Spinal cord (tissue), 10 donors: ENCODE data around the gene KRTAP1-4. TPM values are rescaled to one million over a fixed set of nuclear protein-coding genes. Genes with fewer than 3 reads are reported as not detected.

Experiments used
- DNase-seq, 6 donors: peaks; one replicate each; pipeline versions ENCODE4 v3.0.0 to v3.0.0-alpha.2; 2013 to 2015; ENCODE audit warnings: low spot score in 6 of 6, low read depth in 4 of 6
- H3K27ac ChIP-seq: one replicate; pipeline ENCODE4 v1.5.1; 2013; ENCODE audit warnings: low read depth, low read length, control low read depth
- H3K27me3 ChIP-seq: one replicate; pipeline ENCODE4 v1.6.1; 2013; ENCODE audit warnings: low read length; ENCODE audit not compliant: control insufficient read depth, insufficient read depth
- H3K36me3 ChIP-seq: one replicate; pipeline ENCODE4 v1.6.1; 2013; ENCODE audit warnings: low read length; ENCODE audit not compliant: control insufficient read depth, insufficient read depth
- H3K4me1 ChIP-seq: one replicate; pipeline ENCODE4 v1.6.1; 2013; ENCODE audit warnings: low read length; ENCODE audit not compliant: control insufficient read depth, insufficient read depth
- H3K4me3 ChIP-seq: one replicate; pipeline ENCODE4 v1.5.1; 2013; ENCODE audit warnings: low read depth, low read length, control low read depth
- H3K9me3 ChIP-seq: one replicate; pipeline ENCODE4 v1.6.1; 2013; ENCODE audit warnings: low read length; ENCODE audit not compliant: control insufficient read depth, insufficient read depth
- WGBS: methylation state at CpG from one replicate; pipeline ENCODE4 v1.1.5; 2013; ENCODE audit warnings: missing lambda C conversion rate; ENCODE audit not compliant: insufficient coverage; 5-methylcytosine and 5-hydroxymethylcytosine counted together
- polyA plus RNA-seq, 2 donors: library from polyadenylated mRNA; unstranded; fragments of 120-200 nt; gene quantifications; one replicate each; pipeline ENCODE4 v1.2.1, GENCODE V29; 2013; ENCODE audit not compliant: insufficient read length in 2 of 2
- small RNA-seq: library from RNA; depleted of rRNA; stranded (forward); fragments of <200 nt; gene quantifications from one replicate; pipeline ENCODE3, GENCODE V24; 2014; ENCODE audit warnings: low replicate concordance
- total RNA-seq, 2 donors: library from RNA; depleted of rRNA in 1 of 2; stranded (reverse); fragments of 120-200 nt in 1 of 2; fragments of >200 nt in 1 of 2; gene quantifications; one replicate each; pipeline versions ENCODE4 v1.2.3 to v1.2.4, GENCODE V29; 2013 to 2014
- donor health status: healthy.

Gene KRTAP1-4
- total and polyA plus RNA-seq, 4 donors: not detected

DNA sequence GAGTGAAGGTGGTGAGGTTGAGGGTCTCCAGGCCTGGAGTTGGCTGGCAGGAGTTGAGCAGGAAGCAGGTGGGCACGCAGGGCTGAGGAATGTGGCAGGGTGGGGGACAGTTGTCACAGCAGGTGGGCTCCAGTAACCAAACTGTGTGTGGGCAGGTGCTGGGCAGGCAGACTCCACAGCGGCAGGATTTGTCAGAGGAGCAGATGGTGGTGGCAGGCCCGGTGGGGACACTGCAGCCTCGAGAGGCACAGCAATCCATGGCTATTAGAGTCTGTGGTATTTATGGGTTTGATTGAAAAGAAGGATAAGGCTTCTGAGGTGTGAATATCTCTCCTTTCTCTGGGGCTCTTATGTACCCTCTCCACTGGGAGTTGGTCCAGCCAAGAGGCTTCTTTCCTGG is 36.2 kb downstream of the KRTAP1-4 start, which contains the start of gene KRTAP3-3:
Gene KRTAP3-3 (minus strand): TSS at position 326 of the 400 bp plus-strand sequence. CDS start 67 bp downstream, at position 259.
- H3K27ac ChIP-seq: no peak within 1 kb of the TSS
- no peaks in the 10 kb centered on the region for H3K27me3 ChIP-seq
- no peaks in the 10 kb centered on the region for H3K36me3 ChIP-seq
- no peaks in the 10 kb centered on the region for H3K9me3 ChIP-seq
- DNase-seq: no peak
- WGBS: 18% methylated on average over 3 of the region's 4 CpGs
- H3K4me3 ChIP-seq: no peak within 1 kb of the TSS
- no peaks in the 10 kb centered on the region for H3K4me1 ChIP-seq

DNA sequence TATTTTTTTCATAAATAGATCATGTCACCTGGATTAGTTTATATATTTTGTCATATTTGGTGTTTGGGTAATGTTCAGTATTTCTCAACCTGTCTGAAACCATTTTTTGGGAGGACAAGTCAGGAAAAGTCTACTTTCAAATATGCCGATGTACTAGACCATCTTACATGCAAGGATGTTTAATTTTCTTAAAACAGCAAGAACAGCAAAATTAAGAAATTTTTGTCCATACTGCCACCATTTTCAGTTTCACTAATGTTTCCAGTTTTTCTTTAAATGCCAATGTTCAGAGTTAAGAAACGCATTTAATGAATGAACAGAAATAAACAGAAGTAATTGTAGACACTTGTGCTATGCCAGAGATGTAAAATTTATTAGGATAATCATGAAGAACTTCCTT is 36.9 kb downstream of the KRTAP1-4 start:
- WGBS: 100% methylated on average over 1 of the region's 2 CpGs
- Histone ChIP-seq H3K4me1 (no peaks in the 10 kb centered on the region), H3K27me3 (no peaks in the 10 kb centered on the region), H3K27ac (no peak overlapping the region), H3K9me3 (no peaks in the 10 kb centered on the region), H3K4me3 (no peak overlapping the region), H3K36me3 (no peaks in the 10 kb centered on the region)
- no peak for DNase-seq

DNA sequence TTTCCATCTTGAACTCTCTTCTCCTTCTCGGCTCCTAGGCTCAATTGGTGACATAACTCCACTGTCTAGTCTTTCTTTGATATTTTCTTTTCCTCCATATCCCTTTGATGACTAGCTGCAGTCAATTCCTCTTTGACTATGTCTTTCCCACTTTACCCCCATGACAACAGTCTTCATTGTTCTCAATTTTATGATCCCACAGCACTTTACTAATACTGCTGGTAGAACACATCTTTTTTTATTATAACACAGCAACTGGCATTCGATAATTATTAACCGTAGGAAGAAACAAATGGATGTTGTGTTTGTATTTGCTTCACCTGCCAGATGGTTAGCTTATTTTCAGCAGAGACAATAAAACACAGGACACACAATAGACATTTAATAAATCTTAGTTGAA is 37.3 kb downstream of the KRTAP1-4 start:
- no peaks in the 10 kb centered on the region for H3K27me3 ChIP-seq
- H3K9me3 ChIP-seq: no peaks in the 10 kb centered on the region
- no peaks in the 10 kb centered on the region for H3K4me1 ChIP-seq
- no peaks in the 10 kb centered on the region for H3K36me3 ChIP-seq
- no peak for DNase-seq
- no peak overlapping the region for H3K27ac ChIP-seq
- no peak overlapping the region for H3K4me3 ChIP-seq
- WGBS: 80% methylated on average over 1 of the region's 3 CpGs

DNA sequence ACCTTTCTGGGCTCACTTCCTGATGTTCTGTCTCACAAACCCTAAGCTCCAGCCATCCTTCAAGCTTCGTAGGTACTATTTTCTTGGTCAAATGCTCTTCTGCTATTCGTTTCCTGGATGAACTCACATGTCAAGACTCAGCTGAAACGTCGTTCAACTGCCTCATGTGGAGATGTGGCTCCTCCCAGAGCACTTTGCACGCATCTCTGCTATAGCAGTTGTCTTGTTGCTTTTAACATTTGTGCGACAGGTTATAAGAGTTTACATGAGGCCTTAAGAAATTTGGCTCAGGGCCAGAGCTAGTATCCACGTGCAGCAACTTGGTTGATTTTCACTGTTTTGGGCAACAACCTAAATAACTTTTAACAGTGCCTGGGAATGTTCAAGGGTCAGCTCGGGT is 43.1 kb downstream of the KRTAP1-4 start:
- no peak overlapping the region for H3K27ac ChIP-seq
- no peak for DNase-seq
- H3K36me3 ChIP-seq: no peaks in the 10 kb centered on the region
- H3K9me3 ChIP-seq: no peaks in the 10 kb centered on the region
- H3K4me1 ChIP-seq: no peaks in the 10 kb centered on the region
- H3K4me3 ChIP-seq: no peak overlapping the region
- H3K27me3 ChIP-seq: no peaks in the 10 kb centered on the region
- WGBS: 65% methylated on average over 7 of the region's 8 CpGs

DNA sequence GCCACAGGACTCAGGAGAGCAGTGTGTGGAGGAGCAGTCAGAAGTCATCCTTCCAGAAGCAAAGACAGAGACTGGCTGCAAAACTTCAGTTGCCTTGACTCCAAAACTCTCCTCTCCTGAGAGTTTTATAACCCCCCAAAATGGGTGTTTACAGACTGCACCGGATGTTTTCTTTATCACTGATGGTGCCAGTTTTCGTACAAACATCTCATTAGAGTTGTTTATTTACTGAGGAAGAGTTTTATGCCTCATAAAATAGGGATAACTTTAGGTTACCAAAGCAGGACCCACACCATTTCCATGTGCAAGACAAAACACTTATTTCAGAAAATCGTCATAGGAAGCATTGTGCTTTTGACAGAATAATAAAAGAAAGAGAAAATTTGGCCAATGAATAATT is 45.8 kb downstream of the KRTAP1-4 start, which contains the start of gene KRT40:
Gene KRT40 (minus strand): TSS at position 101 of the 400 bp plus-strand sequence. CDS start 53 bp downstream, at position 48.
- Histone ChIP-seq H3K4me1 (peaks cover 8% of the 10 kb centered on the region), H3K27me3 (no peaks in the 10 kb centered on the region), H3K4me3 (no peak within 1 kb of the TSS), H3K9me3 (no peaks in the 10 kb centered on the region), H3K27ac (no peak within 1 kb of the TSS), H3K36me3 (no peaks in the 10 kb centered on the region)
- WGBS: no CpG with 5 or more reads among the region's 3 CpGs
- DNase-seq: no peak

DNA sequence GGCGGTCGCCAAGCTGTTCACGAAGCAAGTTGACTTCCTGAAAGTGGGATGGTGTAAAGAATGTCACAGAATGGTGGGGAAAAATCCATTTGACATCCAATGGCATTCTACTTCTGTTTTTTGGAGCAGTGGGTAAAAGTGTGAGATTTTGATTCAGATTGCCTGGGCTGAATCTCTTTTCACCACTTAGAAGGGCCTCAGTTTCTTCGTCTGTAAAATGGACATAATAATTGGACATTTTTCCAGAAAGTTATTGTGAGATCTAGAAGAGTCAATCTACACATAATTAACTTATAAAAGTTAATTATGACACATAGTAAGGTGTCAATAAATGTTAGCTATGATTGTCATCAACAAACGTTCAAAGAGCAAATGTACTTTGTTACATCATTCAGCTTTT is 48.9 kb downstream of the KRTAP1-4 start:
- H3K4me3 ChIP-seq: no peak overlapping the region
- H3K4me1 ChIP-seq: peaks cover 8% of the 10 kb centered on the region
- H3K27ac ChIP-seq: no peak overlapping the region
- H3K36me3 ChIP-seq: no peaks in the 10 kb centered on the region
- DNase-seq: no peak
- WGBS: 39% methylated on average over 3 of the region's 5 CpGs
- H3K27me3 ChIP-seq: no peaks in the 10 kb centered on the region
- H3K9me3 ChIP-seq: no peaks in the 10 kb centered on the region

DNA sequence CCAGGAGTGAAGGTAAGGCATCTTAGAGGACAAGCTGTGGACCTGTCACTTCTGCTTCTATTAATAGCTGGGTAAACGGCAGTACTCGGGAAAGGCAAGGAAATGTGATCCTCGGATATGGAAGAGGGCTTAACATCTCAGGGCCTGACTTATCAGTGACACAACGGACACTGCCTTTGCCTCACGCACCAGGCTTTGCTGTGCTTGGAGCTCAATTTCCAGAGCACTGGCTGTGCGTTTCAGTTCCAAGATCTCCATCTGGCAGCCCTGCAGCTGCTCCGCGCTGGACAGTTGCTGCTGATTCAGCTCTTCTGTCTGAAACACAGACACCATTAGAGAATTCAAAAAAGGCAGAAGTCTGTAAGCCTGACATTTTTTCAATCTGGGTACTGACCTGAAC is 49.4 kb downstream of the KRTAP1-4 start:
- Histone ChIP-seq H3K36me3 (no peaks in the 10 kb centered on the region), H3K4me3 (no peak overlapping the region), H3K4me1 (peaks cover 8% of the 10 kb centered on the region), H3K27ac (no peak overlapping the region), H3K27me3 (no peaks in the 10 kb centered on the region), H3K9me3 (no peaks in the 10 kb centered on the region)
- 18% methylated on average over 8 of the region's 8 CpGs for WGBS
- DNase-seq: peak in 5 of 6 donors; percentile 20 to 82 (median 46)

DNA sequence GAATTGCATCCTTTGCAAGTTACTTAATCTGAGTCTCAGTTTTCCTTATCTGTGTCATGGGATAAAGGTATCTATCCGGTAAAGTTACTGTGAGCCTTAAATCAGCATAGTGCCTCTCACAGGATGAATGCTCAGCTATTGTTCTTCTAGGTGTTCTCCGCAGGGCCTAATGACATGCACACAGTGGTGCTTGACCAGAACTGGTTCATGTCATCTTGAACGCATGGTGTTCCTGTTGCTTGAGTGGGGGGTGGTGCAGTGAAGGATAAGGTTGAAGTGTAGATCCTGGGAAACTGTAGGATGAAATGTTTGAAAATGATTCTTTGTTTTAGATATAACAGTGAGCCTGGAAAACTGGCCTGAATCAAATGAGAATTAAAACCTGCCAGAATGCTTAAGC is 49.9 kb downstream of the KRTAP1-4 start:
- no peak overlapping the region for H3K4me3 ChIP-seq
- DNase-seq: no peak
- H3K9me3 ChIP-seq: no peaks in the 10 kb centered on the region
- WGBS: 90% methylated on average over 3 of the region's 3 CpGs
- H3K36me3 ChIP-seq: no peaks in the 10 kb centered on the region
- peaks cover 8% of the 10 kb centered on the region for H3K4me1 ChIP-seq
- no peak overlapping the region for H3K27ac ChIP-seq
- no peaks in the 10 kb centered on the region for H3K27me3 ChIP-seq

Small RNA genes within 50 kb of the gene (small RNA-seq; reads per million reads assigned to genes)
- not detected for gene KRTAP3-4P

Other genes with a start within 250 kb of the KRTAP1-4 start
Only the 30 nearest of the 38 such genes appear.
- gene KRT12, start 163.0 kb downstream of the KRTAP1-4 start, total RNA-seq: under 1 TPM in 1 of 2 donors, not detected in 1; 0.40 TPM
- gene KRT12, start 163.0 kb downstream of the KRTAP1-4 start, polyA plus RNA-seq: not detected
- not detected for gene KRT20, start 145.0 kb downstream of the KRTAP1-4 start, total RNA-seq
- not detected for gene KRT20, start 145.0 kb downstream of the KRTAP1-4 start, polyA plus RNA-seq
- gene KRT23, start 92.5 kb downstream of the KRTAP1-4 start, total RNA-seq: 1 to 10 TPM in 1 of 2 donors, under 1 TPM in 1; 0.33 to 1.2 TPM
- under 1 TPM in 1 of 2 donors, not detected in 1; 0.56 TPM for gene KRT23, start 92.5 kb downstream of the KRTAP1-4 start, polyA plus RNA-seq
- not detected for gene KRT39, start 63.2 kb downstream of the KRTAP1-4 start, total RNA-seq
- gene KRT39, start 63.2 kb downstream of the KRTAP1-4 start, polyA plus RNA-seq: not detected
- under 1 TPM in 1 of 2 donors, not detected in 1; 0.40 TPM for gene KRT40, start 45.9 kb downstream of the KRTAP1-4 start, total RNA-seq
- under 1 TPM; 0.27 to 0.33 TPM for gene KRT40, start 45.9 kb downstream of the KRTAP1-4 start, polyA plus RNA-seq
- not detected for gene KRTAP3-3, start 36.0 kb downstream of the KRTAP1-4 start, total RNA-seq
- not detected for gene KRTAP3-3, start 36.0 kb downstream of the KRTAP1-4 start, polyA plus RNA-seq
- not detected for gene KRTAP3-2, start 30.3 kb downstream of the KRTAP1-4 start, total RNA-seq
- not detected for gene KRTAP3-2, start 30.3 kb downstream of the KRTAP1-4 start, polyA plus RNA-seq
- gene KRTAP3-1, start 21.1 kb downstream of the KRTAP1-4 start, total RNA-seq: not detected
- gene KRTAP3-1, start 21.1 kb downstream of the KRTAP1-4 start, polyA plus RNA-seq: not detected
- not detected for gene KRTAP1-5, start 3.0 kb downstream of the KRTAP1-4 start, total RNA-seq
- gene KRTAP1-5, start 3.0 kb downstream of the KRTAP1-4 start, polyA plus RNA-seq: not detected
- not detected for gene KRTAP1-3, start 4.7 kb upstream of the KRTAP1-4 start, total RNA-seq
- not detected for gene KRTAP1-3, start 4.7 kb upstream of the KRTAP1-4 start, polyA plus RNA-seq
- not detected for gene KRTAP1-1, start 11.3 kb upstream of the KRTAP1-4 start, total RNA-seq
- not detected for gene KRTAP1-1, start 11.3 kb upstream of the KRTAP1-4 start, polyA plus RNA-seq
- gene KRTAP2-1, start 17.1 kb upstream of the KRTAP1-4 start, total RNA-seq: not detected
- not detected for gene KRTAP2-1, start 17.1 kb upstream of the KRTAP1-4 start, polyA plus RNA-seq
- gene KRTAP2-2, start 25.0 kb upstream of the KRTAP1-4 start, total RNA-seq: not detected
- not detected for gene KRTAP2-2, start 25.0 kb upstream of the KRTAP1-4 start, polyA plus RNA-seq
- gene KRTAP2-3, start 29.9 kb upstream of the KRTAP1-4 start, total RNA-seq: not detected
- not detected for gene KRTAP2-3, start 29.9 kb upstream of the KRTAP1-4 start, polyA plus RNA-seq
- gene KRTAP2-4, start 35.7 kb upstream of the KRTAP1-4 start, total RNA-seq: not detected
- gene KRTAP2-4, start 35.7 kb upstream of the KRTAP1-4 start, polyA plus RNA-seq: not detected
- not detected for gene KRTAP4-7, start 54.0 kb upstream of the KRTAP1-4 start, total RNA-seq
- not detected for gene KRTAP4-7, start 54.0 kb upstream of the KRTAP1-4 start, polyA plus RNA-seq
- not detected for gene KRTAP4-8, start 67.9 kb upstream of the KRTAP1-4 start, total RNA-seq
- gene KRTAP4-8, start 67.9 kb upstream of the KRTAP1-4 start, polyA plus RNA-seq: not detected
- not detected for gene KRTAP4-16, start 72.0 kb upstream of the KRTAP1-4 start, total RNA-seq
- gene KRTAP4-16, start 72.0 kb upstream of the KRTAP1-4 start, polyA plus RNA-seq: not detected
- not detected for gene KRTAP4-9, start 75.2 kb upstream of the KRTAP1-4 start, total RNA-seq
- gene KRTAP4-9, start 75.2 kb upstream of the KRTAP1-4 start, polyA plus RNA-seq: not detected
- not detected for gene KRTAP4-11, start 88.2 kb upstream of the KRTAP1-4 start, total RNA-seq
- gene KRTAP4-11, start 88.2 kb upstream of the KRTAP1-4 start, polyA plus RNA-seq: not detected
- not detected for gene KRTAP4-12, start 94.0 kb upstream of the KRTAP1-4 start, total RNA-seq
- gene KRTAP4-12, start 94.0 kb upstream of the KRTAP1-4 start, polyA plus RNA-seq: not detected
- gene KRTAP4-6, start 110.3 kb upstream of the KRTAP1-4 start, total RNA-seq: not detected
- not detected for gene KRTAP4-6, start 110.3 kb upstream of the KRTAP1-4 start, polyA plus RNA-seq
- gene KRTAP4-5, start 119.6 kb upstream of the KRTAP1-4 start, total RNA-seq: not detected
- not detected for gene KRTAP4-5, start 119.6 kb upstream of the KRTAP1-4 start, polyA plus RNA-seq
- not detected for gene KRTAP4-4, start 130.6 kb upstream of the KRTAP1-4 start, total RNA-seq
- gene KRTAP4-4, start 130.6 kb upstream of the KRTAP1-4 start, polyA plus RNA-seq: not detected
- gene KRTAP4-3, start 138.0 kb upstream of the KRTAP1-4 start, total RNA-seq: not detected
- not detected for gene KRTAP4-3, start 138.0 kb upstream of the KRTAP1-4 start, polyA plus RNA-seq
- gene KRTAP4-2, start 148.0 kb upstream of the KRTAP1-4 start, total RNA-seq: not detected
- not detected for gene KRTAP4-2, start 148.0 kb upstream of the KRTAP1-4 start, polyA plus RNA-seq
- gene KRTAP4-1, start 154.7 kb upstream of the KRTAP1-4 start, total RNA-seq: not detected
- gene KRTAP4-1, start 154.7 kb upstream of the KRTAP1-4 start, polyA plus RNA-seq: not detected
- gene KRTAP9-1, start 159.7 kb upstream of the KRTAP1-4 start, total RNA-seq: not detected
- not detected for gene KRTAP9-1, start 159.7 kb upstream of the KRTAP1-4 start, polyA plus RNA-seq
- not detected for gene KRTAP9-2, start 196.5 kb upstream of the KRTAP1-4 start, total RNA-seq
- gene KRTAP9-2, start 196.5 kb upstream of the KRTAP1-4 start, polyA plus RNA-seq: not detected
- not detected for gene KRTAP9-3, start 202.3 kb upstream of the KRTAP1-4 start, total RNA-seq
- gene KRTAP9-3, start 202.3 kb upstream of the KRTAP1-4 start, polyA plus RNA-seq: not detected